HG02973 (cell line): ENCODE measurements around the gene PITPNC1.
"Not testable (repeated sequence)": the region's sequence is repeated elsewhere in the genome, so short reads cannot be mapped to it uniquely, and the experiment has no call there.

Experiments used
- ATAC-seq: cut with Tn5 transposase; IDR thresholded peaks from one replicate; pipeline ENCODE4 v1.9.1; 2021; ENCODE audit warnings: moderate library complexity; ENCODE audit not compliant: unreplicated experiment

The PITPNC1 gene

DNA sequence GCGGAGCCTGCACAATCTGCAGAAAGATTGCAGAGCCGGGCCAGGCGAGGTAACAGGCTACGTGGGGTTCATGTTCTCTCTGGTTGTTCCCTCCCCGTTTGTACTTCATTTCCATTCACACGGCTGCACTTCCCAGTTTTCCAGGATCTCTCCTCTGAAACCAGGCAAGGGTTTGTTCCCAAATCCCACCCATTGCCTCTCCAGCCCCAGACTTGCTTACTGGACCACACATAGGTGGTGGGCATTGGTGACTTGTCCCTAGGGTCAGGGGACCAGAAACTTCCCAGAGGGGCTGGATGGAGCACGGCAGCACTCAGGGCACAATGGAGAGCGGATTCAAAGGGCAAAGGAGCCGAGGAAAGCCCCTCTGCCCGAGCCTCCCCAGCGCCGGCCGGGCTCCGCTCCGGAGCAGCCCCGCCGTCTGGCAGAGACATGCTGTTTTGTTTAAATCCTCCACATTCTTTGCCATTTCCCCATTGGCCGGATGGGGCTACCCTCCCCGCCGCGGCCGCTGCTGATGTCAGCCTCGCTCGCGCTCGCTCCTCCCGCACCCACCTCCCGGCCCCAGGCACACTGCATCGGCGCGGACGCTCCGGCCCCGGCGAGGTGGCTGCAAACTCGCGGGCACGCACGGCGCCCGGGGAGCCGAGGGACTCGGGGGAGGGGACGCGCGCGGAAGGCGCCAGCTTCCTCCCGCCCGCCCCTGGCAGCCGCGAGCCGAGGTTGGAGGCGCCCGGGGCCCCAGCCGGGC is at the start of gene PITPNC1:
TSS of gene PITPNC1 (plus strand) at position 545 of the 751 bp plus-strand sequence.
- peak; percentile 58 for ATAC-seq

DNA sequence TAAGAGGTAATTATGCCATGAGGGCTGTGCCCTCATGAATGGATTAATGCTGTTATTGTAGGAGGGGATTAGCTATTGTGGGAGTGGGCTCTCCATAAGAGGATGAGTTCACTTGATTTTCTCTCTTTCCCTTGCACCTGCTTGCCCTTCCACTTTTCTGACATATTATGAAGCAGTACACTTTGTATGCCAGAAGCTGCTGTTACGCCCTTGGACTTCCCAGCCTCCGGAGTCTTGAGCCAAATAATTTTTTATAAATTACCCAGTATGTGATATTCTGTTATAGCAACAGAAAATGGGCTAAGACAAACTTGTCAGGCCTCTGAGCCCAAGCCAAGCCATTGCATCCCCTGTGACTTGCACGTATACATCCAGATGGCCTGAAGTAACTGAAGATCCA is 49.1 kb upstream of the PITPNC1 start:
- no peak for ATAC-seq

DNA sequence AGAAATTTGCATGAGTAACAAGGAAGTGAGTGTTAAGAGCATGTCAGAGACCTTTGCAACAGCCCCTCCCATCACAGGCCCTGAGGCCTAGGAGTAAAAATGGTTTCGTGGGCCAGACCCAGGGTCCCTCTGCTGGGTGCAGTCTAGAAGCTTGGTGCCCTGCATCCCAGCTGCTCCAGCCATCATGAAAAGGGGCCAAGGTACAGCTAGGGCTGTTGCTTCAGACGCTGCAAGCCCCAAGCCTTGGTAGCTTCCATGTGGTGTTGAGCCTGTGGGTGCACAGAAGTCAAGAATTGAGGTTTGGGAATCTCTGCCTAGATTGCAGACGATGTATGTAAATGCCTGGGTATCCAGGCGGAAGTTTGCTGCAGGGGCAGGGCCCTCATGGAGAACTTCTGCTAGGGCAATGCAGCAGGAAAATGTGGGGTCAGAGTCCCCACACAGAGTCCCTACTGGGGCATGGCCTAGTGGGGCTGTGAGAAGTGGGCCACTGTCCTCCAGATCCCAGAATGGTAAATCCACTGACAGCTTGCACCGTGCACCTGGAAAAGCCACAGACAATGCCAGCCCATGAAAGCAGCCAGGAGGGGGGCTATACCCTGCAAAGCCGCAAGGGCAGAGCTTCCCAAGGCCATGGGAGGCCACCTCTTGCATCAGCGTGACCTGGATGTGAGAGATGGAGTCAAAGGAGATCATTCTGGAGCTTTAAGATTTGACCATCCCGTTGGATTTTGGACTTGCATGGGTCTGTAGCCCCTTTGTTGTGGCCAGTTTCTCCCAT is 45.5 kb upstream of the PITPNC1 start:
- not testable (repeated sequence) for ATAC-seq

DNA sequence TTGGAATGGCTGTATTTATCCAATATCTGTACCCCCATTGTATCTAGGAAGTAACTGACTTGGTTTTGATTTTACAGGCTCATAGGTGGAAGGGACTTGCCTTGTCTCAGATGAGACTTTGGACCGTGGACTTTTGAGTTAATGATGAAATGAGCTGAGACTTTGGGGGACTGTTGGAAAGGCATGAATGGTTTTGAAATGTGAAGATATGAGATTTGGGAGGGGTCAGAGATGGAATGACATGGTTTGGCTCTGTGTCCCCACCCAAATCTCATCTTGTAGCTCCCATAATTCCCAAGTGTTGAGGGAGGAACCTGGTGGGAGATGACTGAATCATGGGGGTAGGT is 44.9 kb upstream of the PITPNC1 start:
- ATAC-seq = not testable (repeated sequence)

DNA sequence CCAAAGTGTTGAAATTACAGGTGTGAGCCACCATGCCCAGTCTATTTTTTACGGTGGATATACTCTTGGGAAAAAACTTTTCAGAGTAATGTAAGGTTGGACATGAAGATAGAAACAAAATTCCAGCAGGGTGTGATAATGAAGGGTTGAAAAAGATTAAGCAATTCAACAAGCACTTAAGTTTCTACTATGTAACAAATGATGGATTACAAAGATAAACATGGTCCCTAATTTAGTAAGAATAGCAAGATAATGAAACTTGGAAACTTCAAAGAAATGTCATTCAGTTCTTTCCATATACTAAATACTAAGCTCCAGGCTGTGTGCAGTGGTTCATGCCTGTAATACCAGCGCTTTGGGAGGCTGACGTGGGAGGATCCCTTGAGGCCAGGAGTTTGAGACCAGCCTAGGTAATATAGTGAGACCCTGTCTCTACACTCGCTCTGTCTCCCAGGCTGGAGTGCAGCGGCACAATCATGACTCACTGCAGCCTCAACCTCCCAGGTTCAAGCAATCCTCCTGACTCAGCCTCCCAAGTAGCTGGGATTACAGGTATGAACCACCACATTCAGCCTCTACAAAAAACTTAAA is 41.7 kb upstream of the PITPNC1 start:
- no peak for ATAC-seq

DNA sequence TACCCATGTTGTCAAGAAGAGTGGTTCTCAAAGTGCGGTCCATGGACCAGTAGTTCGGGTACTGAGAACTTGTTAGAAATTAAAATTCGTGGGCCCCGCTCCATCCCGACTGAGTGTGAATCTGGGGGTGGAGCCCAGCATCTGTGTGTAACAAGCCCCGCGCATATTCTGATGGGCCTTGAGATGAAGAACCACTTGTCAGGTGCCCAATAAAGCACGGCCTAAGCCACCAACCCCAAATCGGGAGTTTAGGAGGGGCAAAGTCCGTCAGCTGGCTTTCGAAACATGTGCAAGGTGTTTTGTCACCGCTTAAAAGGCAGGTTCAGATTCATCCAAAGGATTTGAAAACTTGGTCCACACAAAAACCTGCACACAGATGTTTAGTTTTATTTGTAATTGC is 40.2 kb upstream of the PITPNC1 start:
- no peak for ATAC-seq

DNA sequence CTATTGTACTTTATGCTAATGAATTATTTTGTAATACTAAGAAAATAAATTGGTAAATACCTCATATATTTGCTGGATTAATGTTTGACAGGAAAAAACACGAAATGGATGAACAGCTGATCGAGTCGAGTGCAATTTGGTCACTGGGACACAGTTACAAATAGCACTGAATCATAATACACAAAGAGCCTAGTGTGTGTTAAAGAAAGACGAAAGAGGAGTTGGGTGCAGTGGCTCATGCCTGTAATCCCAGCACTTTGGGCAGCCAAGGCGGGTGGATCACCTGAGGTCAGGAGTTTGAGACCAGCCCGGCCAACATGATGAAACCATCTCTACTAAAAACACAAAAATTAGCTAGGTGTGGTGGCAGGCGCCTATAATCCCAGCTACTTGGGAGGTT is 38.7 kb upstream of the PITPNC1 start:
- ATAC-seq = not testable (repeated sequence)

DNA sequence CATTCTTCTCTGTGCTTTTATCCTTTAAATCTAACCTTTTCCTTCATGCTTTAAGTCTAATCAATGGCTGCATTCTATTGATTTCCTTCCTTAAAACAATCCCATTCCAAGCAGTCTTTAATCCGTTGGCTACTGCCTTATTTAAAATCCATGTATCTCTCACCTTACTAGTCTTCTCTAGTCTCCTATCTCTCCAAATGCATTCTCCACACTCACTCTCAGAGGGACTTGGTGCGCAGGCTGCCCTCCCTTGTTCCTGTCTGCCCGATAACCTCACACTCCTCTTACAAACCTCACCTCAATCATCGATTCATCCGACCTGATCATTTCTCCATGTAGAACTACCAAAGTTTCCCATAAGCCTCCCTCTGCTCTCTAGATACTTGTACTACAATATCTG is 33.8 kb upstream of the PITPNC1 start:
- no peak for ATAC-seq

DNA sequence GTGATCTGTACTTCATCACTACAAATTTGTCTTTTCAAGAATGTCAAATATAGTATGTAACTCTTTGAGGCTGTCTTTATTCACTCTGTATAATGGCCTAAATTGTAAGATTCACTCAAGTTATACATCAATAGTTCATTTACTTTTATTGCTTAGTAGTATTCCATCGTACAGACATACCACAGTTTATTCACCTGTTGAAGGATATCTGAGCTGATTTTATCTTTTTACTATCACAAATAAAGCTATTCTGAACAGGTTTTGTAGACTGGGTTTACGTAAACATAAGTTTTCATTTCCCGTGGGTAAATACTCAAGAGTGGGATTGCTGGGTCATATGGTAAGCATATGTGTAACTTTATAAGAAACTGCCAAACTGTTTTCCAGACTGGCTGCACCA is 29.3 kb upstream of the PITPNC1 start:
- no peak for ATAC-seq

DNA sequence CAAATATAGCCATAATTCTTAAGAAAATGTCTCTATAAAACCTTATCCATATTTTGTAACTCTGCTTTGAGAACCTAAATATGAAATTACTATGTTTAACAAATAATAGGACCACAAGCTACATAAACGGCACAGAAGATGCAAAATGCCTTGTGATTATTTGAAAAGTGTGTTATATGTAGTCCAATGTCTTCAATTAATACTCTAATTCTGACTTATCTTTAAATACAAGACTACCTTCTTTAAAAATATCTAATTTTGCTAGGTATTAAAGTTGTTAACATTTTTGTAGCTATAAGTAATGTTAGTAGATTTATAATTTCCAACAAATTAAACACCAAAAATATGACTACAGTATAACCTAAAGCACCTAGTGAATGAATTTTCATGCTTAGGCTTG is 27.7 kb upstream of the PITPNC1 start:
- ATAC-seq = no peak

DNA sequence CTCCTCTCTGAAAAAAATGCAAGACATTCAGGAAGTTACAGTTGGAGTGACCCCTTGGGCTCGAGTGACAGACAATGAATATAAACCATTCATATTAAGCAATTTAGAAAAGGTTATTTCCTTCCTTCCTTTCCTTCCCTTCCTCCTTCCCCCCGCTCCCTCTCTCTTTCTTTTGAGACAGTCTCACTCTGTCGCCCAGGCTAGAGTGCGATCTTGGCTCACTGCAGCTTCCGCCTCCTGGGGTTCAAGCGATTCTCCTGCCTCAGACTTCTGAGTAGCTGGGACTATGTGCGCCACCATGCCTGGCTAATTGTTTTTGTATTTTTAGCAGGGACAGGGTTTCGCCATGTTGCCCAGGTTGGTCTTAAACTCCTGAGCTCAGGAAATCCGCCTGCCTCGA is 23.9 kb upstream of the PITPNC1 start:
- no peak for ATAC-seq

DNA sequence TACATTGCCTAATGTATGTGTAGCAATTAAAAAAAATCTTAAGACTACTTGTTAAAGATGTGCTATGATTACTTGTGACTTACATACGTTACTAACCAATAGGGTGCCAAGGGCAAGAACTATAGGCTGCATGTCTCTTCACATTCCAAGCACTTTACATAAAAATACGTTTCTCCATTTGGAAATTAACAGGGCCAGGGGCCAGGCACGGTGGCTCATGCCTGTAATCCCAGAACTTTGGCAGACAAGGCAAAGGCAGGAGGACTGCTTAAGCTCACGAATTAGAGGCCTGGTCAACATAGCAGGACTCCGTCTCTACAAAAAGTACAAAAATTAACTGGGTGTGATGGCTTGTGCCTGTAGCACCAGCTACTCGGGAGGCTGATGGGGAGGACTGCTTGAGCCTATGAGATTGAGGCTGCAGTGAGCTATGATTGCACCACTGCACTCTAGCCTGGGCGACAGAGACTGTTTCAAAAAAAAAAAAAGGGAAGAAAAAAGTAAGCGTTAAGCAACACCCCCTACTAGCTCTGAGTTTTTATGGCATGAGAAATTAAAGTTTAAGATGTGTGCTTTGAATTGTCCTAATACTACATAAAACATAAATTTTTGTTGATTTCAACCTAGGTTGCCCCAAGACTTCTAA is 23.0 kb upstream of the PITPNC1 start:
- no peak for ATAC-seq

DNA sequence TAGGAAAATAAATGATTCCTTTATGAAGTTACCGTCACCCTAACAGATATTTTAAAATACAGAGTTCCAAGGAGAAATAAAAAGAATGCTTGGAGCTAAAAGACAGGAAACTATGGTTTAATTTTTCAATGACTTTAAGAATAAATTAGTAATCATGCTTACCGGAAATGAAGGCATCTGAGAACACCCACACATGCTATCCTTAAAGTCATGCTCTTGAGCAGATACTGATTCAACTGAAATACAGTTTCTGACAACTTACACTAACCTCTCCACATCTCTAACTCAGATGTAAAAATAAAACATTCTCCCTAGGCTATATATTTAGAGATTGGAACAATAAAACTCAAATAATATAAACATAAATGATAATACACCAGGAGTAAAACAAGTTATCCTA is 18.5 kb upstream of the PITPNC1 start:
- no peak for ATAC-seq

DNA sequence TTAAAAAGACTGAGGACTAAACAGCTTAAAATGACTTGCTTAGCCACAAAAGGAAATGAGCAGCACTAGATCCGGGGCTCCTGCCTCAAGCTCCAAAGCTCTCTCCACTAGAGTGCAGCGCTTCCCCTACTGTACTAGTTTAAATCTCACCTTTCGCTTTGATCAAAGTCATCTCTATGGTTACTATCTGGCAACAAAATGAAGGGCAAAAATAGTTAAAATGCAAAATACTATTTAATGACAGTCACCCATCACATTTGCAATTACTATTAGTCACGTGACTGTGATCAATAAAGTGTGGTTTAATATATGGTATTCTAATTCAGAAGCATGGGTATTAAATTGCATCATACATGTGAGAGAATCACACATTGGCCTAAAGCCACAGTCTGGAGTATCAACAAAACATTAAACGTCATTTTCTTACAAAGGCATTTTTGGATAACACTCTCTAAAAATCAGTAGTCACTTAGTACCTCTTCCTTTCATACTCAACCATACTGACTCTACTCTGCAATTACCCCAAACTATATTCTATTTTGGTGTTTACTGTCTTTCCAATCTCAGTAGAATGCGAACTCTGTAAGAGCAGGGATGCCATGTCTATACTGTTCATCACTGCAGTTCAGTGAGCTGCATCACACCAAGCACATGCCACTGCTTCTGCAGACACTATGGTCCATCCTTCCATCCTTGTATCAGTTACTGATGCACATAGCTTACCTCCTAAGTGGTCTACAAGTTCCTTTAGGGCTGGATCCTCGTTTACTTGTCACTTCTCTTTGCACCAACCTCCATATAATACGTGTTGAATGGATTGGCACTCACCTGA is 16.9 kb upstream of the PITPNC1 start:
- no peak for ATAC-seq

DNA sequence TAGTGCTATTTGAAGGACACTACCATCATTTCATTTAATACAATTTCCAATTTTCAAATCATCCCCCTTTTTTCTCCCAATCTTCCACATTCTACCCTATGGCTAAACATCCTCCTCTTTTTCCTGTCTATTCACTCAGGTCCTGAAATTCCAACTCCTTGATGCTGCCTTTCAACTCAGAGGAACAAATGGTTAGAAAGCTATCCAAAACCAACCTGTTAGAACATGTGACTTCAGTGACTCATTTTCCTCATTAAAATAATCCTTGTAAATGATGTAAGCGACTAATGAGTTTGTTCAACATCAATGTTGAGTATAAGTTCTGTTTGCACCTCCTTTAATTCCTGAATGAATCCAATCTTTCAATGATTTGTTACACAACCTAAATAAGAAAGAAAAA is 16.2 kb upstream of the PITPNC1 start:
- ATAC-seq = no peak

DNA sequence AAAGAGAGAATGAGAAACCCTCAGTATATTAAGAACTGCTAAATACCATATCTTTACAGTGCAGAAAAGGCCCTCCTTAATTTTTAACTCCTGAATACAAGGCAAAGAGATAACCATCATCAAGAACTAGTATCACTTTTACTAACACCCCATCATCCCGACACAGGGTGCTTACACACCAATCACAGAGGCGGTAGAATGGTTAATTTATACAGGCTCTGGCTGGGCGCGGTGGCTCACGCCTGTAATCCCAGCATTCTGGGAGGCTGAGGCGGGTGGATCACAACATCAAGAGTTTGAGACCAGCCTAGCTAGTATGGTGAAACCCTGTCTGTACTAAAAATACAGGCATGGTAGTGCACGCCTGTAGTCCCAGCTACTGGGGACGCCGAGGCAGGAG is 14.9 kb upstream of the PITPNC1 start:
- ATAC-seq = no peak

DNA sequence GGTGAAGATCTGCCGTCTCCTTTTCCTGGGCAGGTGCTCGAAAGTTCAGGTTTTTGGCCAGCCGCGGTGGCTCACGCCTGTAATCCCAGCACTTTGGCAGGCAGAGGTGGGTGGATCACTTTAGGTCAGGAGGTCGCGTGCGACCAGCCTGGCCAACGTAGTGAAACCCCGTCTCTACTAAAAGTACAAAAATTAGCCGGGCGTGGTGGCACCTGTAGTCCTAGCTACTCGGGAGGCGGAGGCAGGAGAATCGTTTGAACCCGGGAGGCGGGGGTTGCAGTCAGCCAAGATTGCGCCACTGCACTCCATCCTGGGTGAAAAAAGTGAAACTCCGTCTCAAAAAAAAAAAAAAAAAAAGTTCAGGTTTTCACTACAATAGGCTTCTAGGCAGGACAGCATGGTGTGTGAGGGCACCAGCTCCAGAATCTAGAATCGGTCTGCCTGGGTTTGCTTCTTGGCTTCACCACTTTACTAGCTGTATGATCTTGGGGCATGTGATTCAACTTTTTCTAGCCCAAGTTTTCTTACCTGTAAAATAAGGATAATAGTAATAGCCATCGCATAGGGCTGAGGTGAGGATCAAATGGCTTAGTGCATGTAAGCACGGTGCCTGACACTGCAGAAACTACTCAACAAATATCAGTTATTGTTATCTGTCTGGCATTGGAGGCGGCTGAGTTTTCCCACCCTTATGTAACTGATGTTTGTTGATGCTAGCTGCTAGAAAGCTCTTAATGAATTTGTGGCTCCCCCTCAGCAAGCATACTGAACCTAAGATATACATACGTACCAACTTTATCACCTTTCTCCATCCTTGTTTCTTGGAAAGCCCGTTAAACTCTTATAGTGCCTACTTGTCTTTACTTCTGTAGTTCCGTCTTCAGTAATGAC is 12.0 kb upstream of the PITPNC1 start:
- ATAC-seq = no peak

DNA sequence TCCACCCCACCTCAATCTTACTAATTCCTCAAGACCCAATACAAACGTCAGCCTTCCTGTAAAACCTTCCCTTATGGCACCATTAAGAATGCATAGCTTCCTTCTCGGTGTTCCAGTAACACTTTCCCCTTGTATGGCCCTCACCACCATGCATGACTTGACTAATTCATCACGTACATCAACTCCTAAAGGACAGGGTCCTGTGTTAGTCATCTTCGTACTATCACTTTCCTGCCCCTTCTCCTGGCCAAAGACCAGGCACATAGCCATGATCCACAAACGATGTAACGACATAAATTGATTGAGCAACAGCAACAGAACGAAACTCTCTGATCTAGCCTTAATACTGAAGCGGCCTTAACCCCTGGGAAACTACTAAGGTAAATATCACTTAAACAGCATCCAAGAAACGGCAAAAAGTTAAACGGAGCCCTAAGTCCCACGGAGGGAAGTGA is 11.3 kb upstream of the PITPNC1 start:
- ATAC-seq = peak; percentile 16
